Pancreas (tissue), 10 donors: Measurements from ENCODE around the gene CTNNA3. TPM values are rescaled to one million over a fixed set of nuclear protein-coding genes. Genes with fewer than 3 reads are reported as not detected.

Experiments
- ATAC-seq, 4 donors: fragments of 200-7000 bp; cut with Tn5 transposase; one replicate each; pipeline versions ENCODE4 v1.8.0 to v1.9.1; 2020; ENCODE audit warnings: mild to moderate bottlenecking in 4 of 4, moderate library complexity in 4 of 4
- DNase-seq, 6 donors: peaks; one replicate each; pipeline ENCODE4 v3.0.0-alpha.2; 2020
- FAIRE-seq: peaks from 2 replicates; lab custom pipeline; 2012; peaks lifted over from hg19 to GRCh38; lab: Jason Lieb, UNC
- H3K27ac ChIP-seq, 4 donors: fragments of 200-600 bp; sonication (generic); 1 replicate in 3 of 4; 2 replicates in 1 of 4; pipeline versions ENCODE4 v1.5.0 to v1.8.0; 2020
- H3K27me3 ChIP-seq, 4 donors: fragments of 200-600 bp; one replicate each; pipeline ENCODE4 v1.8.0; 2021
- H3K36me3 ChIP-seq, 3 donors: fragments of 200-600 bp; sonication (generic) in 1 of 3; one replicate each; pipeline versions ENCODE4 v1.5.0 to v1.8.0; 2020 to 2021
- H3K4me1 ChIP-seq, 3 donors: fragments of 200-600 bp; one replicate each; pipeline ENCODE4 v1.8.0; 2021
- H3K4me3 ChIP-seq, 4 donors: fragments of 200-600 bp; sonication (generic) in 2 of 4; one replicate each; pipeline versions ENCODE4 v1.5.0 to v1.8.0; 2020 to 2021
- H3K9me3 ChIP-seq, 4 donors: fragments of 200-600 bp; one replicate each; pipeline ENCODE4 v1.8.0; 2021
- WGBS, 2 donors: extraction: QIAGEN DNeasy Blood & Tissue Kit; methylation state at CpG; one replicate each; pipeline ENCODE4 v1.1.7; 2013; 5-methylcytosine and 5-hydroxymethylcytosine counted together
- intact Hi-C, 3 donors: fragments of 100-400 bp; cut with DNase I; formaldehyde crosslinking; loops; one replicate each; pipeline versions ENCODE4 v1.11.1 to v1.14.2; 2022
- polyA plus RNA-seq, 2 donors: library from polyadenylated mRNA; stranded (reverse); fragments of 200-250 nt; gene quantifications; one replicate each; pipeline ENCODE4 v1.2.3, GENCODE V29; 2013
- total RNA-seq, 6 donors: library from RNA; stranded (reverse); fragmentation: NEBNext Ultra II Directional in 4 of 6; extraction: Animal tissue kit (Norgen Biotek cat#: 25700) in 4 of 6; gene quantifications; one replicate each; pipeline versions ENCODE4 v1.2.1 to v1.2.4, GENCODE V29; 2021 to 2023
- TF ChIP-seq, protein P1 (sequence below), 4 donors: fragments of 200-600 bp; sonication (generic) in 3 of 4; IDR thresholded peaks; one replicate each; pipeline versions ENCODE4 v1.5.0 to v1.8.0; 2021; ENCODE audit warnings: antibody characterized with exemption in 4 of 4
- donor health status: healthy with polysubstance abuse.
- donor health status: DM: no; HTN: no; CAD: no; lungs with moderate emphysema.
- donor health status: DM: no; HTN: no; CAD: no.
- donor health status: control.
- donor health status: control.
- donor health status: Bipolar disorder and iron deficiency.
- donor health status: DM: yes; HTN: yes; CAD: no.
- donor health status: DM: no; HTN: no; CAD: no.
- donor health status: DM: no; HTN: no; CAD: no.
- donor health status: DM: yes; HTN: yes; CAD: no.

The CTNNA3 gene
- total and polyA plus RNA-seq, 8 donors, result 0.02 to 0.83 (median 0.21) TPM

- FAIRE-seq (no peak), DNase-seq (no peak), ATAC-seq (no peak)
- no peaks in the 10 kb centered on the region for H3K36me3 ChIP-seq
- TF ChIP-seq, protein P1, sequence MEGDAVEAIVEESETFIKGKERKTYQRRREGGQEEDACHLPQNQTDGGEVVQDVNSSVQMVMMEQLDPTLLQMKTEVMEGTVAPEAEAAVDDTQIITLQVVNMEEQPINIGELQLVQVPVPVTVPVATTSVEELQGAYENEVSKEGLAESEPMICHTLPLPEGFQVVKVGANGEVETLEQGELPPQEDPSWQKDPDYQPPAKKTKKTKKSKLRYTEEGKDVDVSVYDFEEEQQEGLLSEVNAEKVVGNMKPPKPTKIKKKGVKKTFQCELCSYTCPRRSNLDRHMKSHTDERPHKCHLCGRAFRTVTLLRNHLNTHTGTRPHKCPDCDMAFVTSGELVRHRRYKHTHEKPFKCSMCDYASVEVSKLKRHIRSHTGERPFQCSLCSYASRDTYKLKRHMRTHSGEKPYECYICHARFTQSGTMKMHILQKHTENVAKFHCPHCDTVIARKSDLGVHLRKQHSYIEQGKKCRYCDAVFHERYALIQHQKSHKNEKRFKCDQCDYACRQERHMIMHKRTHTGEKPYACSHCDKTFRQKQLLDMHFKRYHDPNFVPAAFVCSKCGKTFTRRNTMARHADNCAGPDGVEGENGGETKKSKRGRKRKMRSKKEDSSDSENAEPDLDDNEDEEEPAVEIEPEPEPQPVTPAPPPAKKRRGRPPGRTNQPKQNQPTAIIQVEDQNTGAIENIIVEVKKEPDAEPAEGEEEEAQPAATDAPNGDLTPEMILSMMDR (IDR thresholded peaks at IDR 0.05), result no peak
- no peak overlapping the region for H3K4me3 ChIP-seq
- no peaks in the 10 kb centered on the region for H3K9me3 ChIP-seq
- H3K27me3 ChIP-seq, result peaks cover 0 to 5% (median 0%) of the 10 kb centered on the region in 4 donors
- no peak overlapping the region for H3K27ac ChIP-seq
- intact Hi-C loops, result no loop called here
- WGBS, 2 donors, result 84 to 87% methylated on average over 5 of the region's 5 CpGs
- no peaks in the 10 kb centered on the region for H3K4me1 ChIP-seq
These were observed 1108.3 kb downstream of the CTNNA3 start for GRCh38 chr10:66587680-66588050.

- FAIRE-seq (no peak), ATAC-seq (no peak), DNase-seq (no peak)
- H3K27ac ChIP-seq, result no peak overlapping the region
- H3K27me3 ChIP-seq, result peaks cover 0 to 5% (median 0%) of the 10 kb centered on the region in 4 donors
- intact Hi-C loops, result no loop called here
- H3K9me3 ChIP-seq, result no peaks in the 10 kb centered on the region
- TF ChIP-seq, protein P1 (IDR thresholded peaks at IDR 0.05), result no peak
- H3K36me3 ChIP-seq, result no peaks in the 10 kb centered on the region
- H3K4me3 ChIP-seq, result no peak overlapping the region
- no peaks in the 10 kb centered on the region for H3K4me1 ChIP-seq
- 74 to 82% methylated on average over 4 of the region's 4 CpGs for WGBS, 2 donors
These were observed 1108.9 kb downstream of the CTNNA3 start for GRCh38 chr10:66586897-66587679.

DNA sequence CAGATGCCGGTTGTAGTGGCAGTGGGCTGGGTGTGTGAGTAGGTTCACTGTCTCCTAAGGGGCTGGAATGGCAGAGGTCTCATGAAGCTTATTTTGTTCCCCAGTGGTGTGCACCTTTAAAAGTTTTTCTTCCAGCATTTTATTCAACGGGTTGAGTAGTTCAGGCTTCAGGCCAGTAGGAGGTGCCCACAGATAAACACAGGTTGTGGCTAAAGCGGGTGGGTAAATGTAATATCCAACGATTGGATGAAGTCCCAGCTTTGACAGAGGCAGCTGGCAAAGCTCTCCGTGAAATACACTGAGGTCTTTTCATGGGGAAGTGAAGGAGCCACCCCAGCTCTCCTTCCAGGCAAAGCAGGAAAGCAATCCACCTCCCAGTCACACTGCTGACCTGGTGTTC lies 1109.9 kb downstream of the CTNNA3 start:
- ATAC-seq, result peak; percentile 55 to 90 (median 82)
- Histone ChIP-seq H3K4me3 (no peak overlapping the region), H3K36me3 (no peaks in the 10 kb centered on the region), H3K9me3 (no peaks in the 10 kb centered on the region), H3K27me3 (peaks cover 0 to 5% (median 0%) of the 10 kb centered on the region in 4 donors), H3K4me1 (no peaks in the 10 kb centered on the region), H3K27ac (no peak overlapping the region)
- intact Hi-C loops, result no loop called here
- TF ChIP-seq, protein P1 (IDR thresholded peaks at IDR 0.05), result peak in 1 of 4 donors; percentile 8
- DNase-seq, result peak in 3 of 6 donors; percentile 10 to 22 (median 16)
- 25 to 30% methylated on average over 5 of the region's 5 CpGs for WGBS, 2 donors
- no peak for FAIRE-seq

DNA sequence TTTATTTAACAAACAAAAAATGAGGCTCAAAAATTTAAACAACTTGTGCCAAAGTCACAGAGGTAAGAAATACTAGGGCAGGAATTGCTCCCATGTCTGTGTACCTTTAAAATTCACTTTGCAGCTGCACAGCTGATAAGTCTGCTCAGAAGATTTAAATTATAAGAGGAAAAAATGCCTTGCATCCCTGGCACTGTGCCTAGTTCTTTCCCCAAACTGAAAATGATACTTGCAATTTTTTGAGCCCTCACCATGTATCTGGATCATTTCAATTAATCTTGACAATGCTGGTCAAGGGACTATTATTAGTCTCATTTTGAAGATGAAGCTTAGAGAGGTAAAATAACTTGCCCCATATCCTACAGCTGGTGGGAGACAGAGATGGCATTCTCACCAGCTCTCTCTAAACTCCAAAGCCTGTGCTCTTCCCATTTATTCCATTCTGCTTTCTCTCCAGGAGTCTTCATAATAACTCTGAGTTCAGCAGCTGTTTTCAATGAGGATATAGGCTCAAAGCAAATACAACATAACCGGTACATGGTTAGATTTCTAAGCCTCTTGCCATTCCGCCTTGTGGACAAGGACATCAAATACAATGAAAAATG lies 1120.6 kb downstream of the CTNNA3 start:
- H3K27me3 ChIP-seq, result no peaks in the 10 kb centered on the region
- DNase-seq, result no peak
- no peaks in the 10 kb centered on the region for H3K4me1 ChIP-seq
- no peaks in the 10 kb centered on the region for H3K36me3 ChIP-seq
- FAIRE-seq, result no peak
- ATAC-seq, result no peak
- intact Hi-C loops, result no loop called here
- TF ChIP-seq, protein P1 (IDR thresholded peaks at IDR 0.05), result no peak
- no peak overlapping the region for H3K27ac ChIP-seq
- H3K9me3 ChIP-seq, result no peaks in the 10 kb centered on the region
- 36 to 42% methylated on average over 2 of the region's 2 CpGs for WGBS, 2 donors
- no peak overlapping the region for H3K4me3 ChIP-seq

GRCh38 chr10:66572700-66573099 lies 1123.3 kb downstream of the CTNNA3 start:
- DNase-seq (no peak), ATAC-seq (no peak), FAIRE-seq (no peak)
- Histone ChIP-seq H3K27me3 (no peaks in the 10 kb centered on the region), H3K9me3 (no peaks in the 10 kb centered on the region), H3K4me3 (no peak overlapping the region), H3K4me1 (no peaks in the 10 kb centered on the region), H3K36me3 (no peaks in the 10 kb centered on the region), H3K27ac (no peak overlapping the region)
- TF ChIP-seq, protein P1 (IDR thresholded peaks at IDR 0.05), result no peak
- 18% methylated on average over 2 of the region's 2 CpGs for WGBS, 2 donors
- intact Hi-C loops, result no loop called here
